Skin of body (tissue), 2 donors: Measurements from ENCODE around the gene LMNTD2. TPM values are rescaled to one million over a fixed set of nuclear protein-coding genes. Genes with fewer than 3 reads are reported as not detected.

Source experiments
- DNase-seq: peaks from one replicate; lab custom pipeline; 2025; lab: John Stamatoyannopoulos, UW
- total RNA-seq: library from RNA; depleted of rRNA; stranded (reverse); fragments of >200 nt; gene quantifications from one replicate; pipeline ENCODE4 v1.2.3, GENCODE V29; 2014

LMNTD2 gene
- total RNA-seq, 1 donor from 2014 or later = 0.69 TPM

DNA sequence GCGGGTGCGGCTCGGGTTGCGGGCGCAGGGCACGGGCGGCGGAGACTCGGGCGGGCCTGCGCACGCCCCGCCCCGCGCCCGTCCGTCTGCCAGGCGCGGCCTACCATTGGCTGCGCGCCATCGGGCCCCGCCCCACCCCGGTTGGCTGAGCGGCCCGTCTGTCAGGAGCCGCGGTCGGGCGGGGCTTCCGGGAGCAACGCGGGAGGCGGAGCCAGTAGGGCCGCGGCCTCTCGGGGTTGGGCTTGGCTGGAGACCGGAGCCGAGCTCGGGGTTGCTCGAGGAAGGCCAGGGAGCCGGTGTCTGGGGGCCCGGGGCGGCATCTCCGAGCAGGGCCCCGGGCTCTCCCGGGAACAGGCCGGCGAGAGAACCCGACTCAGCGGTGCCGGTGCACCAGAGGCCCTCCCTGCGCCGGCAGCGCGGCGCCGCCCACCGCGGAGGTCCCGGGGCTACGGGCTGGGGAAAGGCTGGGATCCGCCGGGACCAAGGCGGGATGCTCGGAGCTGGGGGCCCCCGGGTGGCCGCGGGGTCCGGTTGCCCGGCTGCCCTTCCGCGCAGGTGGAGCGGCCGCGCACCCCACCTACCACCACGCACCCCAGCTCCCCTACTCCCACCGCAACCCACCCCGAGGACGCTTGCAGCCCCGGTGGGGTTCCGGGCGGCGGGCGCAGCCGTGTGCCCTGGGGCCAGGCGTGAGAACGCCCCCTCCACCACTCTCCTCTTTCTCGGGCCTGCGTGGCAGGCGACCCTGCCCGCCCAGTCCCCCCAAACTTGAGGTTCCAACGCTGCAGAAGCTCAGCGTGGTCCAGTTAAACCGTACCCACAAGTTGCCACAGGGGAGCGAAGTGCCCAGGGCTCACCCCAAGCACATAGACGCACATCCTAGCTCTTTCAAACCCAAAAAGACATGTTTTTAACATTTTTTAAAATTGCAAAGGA is 24.8 kb downstream of the LMNTD2 start, which contains the start of gene HRAS:
Gene HRAS (minus strand): TSS at position 58 of the 936 bp plus-strand sequence.
- DNase-seq = peak; percentile 92

DNA sequence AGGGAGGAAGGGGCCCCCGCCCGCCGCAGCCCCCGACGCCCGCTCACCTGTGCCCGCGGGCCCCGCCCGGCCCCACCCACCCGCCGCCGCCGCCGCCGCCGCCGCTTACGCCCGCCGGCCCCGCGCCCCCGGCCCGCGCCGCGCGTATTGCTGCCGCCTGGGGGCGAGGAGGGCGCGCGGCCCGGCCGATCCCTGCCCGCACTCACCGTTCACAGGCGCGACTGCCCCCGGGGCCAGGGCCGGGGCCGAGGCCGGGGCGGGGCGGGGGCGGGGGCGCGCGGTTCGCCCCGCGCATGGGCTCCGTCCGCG is 25.4 kb downstream of the LMNTD2 start:
- no peak for DNase-seq

DNA sequence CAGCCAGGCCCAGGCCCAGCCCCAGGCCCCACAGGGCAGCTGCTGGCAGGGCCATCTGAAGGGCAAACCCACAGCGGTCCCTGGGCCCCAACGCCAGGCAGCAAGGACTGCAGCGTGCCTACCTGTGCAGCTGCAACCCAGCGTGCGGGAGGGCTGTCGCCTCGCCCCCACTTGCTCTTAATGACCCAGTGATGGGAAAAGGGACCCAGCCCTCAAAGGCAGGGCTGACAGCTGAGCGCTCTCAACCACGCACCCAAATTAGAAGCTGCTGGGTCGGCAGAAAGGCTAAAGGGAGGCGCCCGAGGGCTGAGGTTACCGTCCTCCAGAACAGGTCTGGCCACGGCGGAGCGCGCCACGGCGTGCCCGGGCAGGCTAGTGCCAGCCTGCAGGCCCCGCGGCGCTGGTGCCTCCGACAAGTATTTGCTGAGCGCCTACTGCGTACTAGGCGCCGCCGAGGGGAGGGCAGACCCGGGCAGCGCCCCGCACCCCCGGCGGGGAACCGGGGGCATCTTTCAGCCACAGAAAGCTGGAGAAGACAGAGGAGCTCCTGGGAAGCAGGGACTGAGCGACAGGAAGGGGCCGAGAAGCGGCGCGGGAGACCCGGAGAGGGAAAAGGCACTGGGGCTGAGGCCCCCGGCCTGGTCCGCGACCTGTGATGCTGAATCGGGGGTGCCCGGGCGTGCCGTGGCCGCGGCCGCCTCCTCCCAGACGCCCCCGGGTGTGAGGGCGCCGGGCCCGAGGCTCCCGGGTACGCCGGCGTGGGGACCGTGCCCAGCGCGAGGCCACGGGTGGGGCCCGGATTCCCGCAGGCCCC is 25.9 kb downstream of the LMNTD2 start:
- no peak for DNase-seq

DNA sequence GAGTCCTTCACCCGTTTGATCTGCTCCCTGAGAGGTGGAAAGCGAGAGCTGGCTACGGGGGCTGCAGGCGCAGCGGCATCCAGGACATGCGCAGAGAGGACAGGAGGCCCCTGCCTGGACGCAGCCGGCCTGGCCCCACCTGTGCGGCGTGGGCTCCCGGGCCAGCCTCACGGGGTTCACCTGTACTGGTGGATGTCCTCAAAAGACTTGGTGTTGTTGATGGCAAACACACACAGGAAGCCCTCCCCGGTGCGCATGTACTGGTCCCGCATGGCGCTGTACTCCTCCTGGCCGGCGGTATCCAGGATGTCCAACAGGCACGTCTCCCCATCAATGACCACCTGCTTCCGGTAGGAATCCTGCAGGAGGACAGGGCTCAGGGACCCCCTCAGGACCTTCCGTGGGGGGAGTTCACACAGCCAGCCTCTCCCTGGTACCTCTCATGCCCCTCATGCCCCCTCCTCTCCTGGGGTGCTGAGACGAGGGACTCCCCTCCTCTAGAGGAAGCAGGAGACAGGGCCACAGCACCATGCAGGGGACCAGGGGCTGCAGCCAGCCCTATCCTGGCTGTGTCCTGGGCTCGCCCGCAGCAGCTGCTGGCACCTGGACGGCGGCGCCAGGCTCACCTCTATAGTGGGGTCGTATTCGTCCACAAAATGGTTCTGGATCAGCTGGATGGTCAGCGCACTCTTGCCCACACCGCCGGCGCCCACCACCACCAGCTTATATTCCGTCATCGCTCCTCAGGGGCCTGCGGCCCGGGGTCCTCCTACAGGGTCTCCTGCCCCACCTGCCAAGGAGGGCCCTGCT is 26.7 kb downstream of the LMNTD2 start:
- no peak for DNase-seq

DNA sequence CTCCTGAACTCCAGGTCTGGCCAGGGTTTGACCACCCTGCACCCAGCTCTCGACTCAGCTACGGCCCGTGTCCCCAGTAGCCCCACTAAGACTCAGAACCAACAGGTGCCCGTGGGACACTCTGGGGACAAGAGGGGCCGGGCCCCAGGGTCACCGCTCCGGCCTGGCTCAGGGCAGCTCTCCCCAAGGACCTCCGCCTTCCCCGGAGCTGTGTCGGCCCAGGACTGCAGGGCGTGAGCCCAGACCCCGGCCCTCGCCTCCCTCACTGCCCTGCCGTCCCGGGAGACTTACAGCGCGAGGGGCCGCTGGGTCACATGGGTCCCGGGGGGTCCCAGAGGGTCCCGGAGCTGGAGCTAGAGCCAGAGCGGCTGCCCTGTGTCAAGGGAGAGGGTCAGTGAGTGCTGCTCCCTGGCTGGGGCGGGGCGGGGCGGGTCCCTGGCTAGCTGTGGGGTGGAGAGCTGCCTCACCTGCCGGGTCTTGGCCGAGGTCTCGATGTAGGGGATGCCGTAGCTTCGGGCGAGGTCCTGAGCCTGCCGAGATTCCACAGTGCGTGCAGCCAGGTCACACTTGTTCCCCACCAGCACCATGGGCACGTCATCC is 27.5 kb downstream of the LMNTD2 start:
- no peak for DNase-seq

DNA sequence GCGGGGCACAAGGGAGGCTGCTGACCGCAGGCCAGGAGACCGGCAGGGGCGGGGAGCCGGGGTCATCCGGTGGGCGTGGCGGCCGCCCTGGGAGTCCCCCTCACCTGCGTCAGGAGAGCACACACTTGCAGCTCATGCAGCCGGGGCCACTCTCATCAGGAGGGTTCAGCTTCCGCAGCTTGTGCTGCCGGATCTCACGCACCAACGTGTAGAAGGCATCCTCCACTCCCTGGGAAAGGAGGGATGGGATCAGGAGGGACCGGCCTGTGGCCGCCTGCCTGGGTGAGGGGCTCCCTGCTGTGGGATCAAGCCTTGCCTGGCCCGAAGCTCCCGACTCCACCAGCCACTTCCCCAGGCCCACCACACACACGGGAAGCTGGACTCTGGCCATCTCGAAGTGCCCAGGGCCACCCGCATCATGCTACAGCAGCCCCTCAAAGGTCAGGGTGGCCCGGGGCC is 28.0 kb downstream of the LMNTD2 start:
- DNase-seq = no peak

DNA sequence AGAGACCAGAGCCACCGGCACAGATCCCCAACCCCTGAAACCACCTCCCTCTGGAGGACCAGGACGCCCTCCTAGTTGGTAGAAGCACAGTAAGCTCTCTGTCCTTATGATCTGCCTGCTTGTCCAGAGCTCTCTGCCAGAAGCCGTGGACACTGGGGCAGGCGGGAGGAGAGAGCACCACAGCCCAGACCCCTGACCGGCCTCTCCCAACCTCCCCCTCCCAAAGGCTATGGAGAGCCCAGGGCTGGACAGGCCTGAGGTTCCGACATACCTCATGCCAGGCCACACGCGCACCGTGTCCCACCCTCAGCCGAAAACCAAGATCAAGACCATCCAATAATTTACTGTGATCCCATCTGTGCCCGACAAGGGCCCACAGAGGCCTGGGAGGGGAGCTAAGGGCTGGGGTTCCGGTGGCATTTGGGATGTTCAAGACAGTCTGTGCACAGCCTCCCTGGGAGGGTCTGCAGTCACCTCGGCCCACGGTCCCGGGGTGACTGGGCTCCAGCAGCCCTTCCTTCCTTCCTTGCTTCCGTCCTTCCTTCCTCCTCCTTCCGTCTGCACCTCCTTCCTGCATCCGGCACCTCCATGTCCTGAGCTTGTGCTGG is 28.5 kb downstream of the LMNTD2 start:
- DNase-seq = no peak

DNA sequence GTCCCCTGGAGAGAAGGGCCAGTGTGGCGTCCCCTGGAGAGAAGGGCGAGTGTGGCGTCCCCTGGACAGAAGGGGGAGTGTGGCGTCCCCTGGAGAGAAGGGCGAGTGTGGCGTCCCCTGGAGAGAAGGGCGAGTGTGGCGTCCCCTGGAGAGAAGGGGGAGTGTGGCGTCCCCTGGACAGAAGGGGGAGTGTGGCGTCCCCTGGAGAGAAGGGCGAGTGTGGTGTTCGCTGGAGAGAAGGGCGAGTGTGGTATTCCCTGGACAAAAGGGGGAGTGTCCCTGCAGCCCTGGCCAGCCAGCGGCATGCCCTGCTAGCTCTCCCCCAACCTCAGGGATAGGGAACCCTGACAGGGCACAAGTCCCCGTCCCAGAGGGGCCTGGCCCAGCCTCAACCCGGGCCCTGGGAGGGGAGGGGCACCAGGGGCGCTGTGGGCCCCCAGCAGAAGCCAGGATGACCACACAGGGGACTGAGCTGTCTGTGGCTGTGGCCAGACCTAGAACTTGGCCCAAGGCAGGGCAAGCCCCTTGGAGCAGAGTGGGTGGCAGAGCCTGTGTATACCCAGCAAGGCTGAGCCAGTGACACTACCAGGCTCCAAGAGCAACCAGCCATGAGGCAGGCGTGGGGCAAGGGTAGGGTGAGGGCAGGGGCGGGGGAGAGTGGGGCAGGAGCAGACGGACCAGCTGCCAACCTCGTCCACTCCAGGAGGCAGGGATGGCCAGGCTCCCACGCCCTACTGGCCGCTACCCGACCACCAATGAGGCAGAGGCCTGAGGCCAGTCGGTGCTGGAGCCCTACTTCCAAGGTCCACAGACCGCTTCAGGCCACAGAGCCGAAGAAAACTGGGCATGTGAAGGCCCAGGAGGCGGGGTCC is 29.3 kb downstream of the LMNTD2 start:
- DNase-seq = no peak

DNA sequence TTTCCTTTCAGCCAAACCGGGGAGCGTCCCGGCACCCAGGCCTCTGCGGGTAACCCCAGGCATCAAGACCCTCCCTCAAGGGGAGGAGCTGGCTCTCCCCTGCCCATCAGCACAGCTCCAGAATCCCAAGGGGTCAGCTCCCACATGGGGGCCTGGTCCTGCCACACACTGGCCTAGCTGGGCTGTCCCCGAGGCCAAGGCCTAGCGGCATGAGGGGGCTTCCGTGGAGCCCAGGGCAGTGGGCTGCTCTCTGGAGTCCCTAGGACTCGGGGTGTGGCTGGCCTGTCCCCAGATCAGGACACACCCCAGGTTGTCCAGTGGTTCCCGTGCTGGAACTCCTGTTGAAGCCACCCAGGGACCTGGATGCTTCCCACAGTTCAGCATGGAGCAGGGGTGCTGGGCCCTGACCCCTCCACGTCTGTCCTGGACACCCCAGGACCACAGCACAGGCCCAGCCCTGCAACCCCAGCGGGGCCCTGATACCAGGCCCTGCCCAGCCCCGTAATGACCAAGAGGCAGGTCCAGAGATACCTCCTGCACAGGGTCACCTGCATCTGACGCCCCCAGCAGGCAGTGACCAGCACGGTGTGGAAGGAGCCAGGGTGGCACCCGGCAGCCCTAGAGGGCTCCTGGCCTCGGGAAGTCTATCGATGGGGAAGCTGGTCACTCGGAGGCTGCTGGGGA is 30.7 kb downstream of the LMNTD2 start:
- no peak for DNase-seq

DNA sequence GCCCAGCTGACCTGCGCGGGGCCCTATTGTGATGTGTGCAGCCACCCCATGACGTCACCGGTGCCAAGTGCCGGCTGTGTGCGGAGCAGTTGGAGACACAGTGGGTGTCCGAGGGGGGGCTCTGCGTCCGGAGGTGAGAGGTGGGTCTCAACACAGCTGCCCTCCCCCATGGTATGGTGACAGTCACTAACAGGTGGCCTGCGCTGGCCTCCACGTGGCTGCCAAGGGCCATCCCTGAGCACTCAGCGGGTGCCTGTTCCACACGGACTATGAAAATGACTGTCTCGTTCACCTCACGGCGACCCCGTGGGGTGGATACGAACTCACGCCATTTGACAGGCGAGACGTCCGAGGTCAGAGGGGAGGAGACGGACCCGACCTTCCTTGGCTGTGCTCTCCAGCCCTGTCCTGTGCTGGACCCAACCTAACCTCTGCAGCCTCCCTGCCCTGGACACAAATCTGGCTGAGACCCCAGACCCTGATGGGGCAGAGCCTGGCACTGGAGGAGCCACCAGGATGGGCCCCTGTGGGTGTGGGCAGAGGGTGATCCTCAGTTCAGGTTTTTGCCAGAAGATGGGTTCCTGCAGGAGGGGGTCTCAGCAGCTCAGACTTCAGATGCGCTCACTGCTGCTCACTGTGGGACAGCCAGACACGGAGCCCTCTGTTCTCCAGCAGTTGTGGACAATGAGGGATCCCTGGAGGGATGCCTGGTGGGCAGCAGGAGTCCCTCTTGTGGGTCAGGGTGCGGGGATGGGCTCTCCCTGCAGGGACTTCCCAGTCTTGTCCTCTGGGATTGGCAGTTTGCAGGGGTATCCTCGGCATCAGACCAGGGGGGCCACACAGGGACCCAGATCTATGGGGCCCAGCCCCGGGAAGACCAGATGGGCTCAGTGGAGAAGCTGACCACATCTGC is 31.5 kb downstream of the LMNTD2 start:
- no peak for DNase-seq

DNA sequence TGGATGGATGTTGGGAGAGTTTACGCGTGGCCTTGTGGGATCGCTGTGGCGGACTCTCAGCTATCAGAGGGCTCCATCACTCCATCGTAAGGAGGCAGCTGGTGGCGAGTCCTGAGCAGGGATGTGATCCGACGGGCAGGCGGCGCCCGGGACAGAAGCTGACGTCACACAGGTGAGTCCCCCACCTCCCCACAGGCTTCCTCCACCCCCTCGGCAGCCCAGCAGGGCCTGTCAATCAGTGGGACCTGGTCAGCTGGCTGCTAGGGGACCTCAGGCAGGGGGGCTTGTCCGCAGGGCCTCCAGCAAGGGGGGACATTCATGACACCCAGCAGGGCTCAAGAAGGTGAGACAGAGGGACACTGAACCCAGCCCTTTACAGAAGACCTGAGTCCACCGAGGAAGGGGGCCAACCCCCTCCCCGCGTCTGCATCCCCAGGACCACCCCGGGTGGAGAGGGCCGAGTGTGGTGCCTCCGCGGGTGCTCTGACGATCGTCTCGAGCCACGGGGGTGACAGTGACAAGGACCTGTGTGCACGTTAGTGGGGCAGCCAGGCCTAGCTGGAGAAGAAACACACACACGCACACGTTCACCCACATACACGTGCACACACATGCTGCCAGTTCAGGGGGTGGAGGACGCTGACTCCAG is 32.2 kb downstream of the LMNTD2 start:
- DNase-seq = no peak

DNA sequence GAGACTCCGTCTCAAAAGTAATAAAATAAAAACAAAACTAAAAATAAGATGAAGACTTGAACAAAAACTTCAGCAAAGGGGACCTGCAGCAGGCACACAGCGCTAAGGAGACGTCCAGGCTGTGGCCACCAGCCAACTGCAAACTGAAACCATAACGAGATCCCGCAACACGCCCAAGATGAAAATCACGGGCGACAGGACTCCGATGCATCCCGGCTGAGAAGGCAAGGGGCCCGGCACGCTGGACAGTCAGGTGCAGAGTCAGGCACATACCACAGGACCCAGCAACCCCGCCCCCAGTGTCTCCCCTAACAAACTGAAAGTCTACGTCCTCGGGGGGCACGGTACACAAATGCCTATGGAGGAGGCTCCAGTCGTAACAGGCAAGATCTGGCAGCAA is 34.3 kb downstream of the LMNTD2 start:
- DNase-seq = no peak

DNA sequence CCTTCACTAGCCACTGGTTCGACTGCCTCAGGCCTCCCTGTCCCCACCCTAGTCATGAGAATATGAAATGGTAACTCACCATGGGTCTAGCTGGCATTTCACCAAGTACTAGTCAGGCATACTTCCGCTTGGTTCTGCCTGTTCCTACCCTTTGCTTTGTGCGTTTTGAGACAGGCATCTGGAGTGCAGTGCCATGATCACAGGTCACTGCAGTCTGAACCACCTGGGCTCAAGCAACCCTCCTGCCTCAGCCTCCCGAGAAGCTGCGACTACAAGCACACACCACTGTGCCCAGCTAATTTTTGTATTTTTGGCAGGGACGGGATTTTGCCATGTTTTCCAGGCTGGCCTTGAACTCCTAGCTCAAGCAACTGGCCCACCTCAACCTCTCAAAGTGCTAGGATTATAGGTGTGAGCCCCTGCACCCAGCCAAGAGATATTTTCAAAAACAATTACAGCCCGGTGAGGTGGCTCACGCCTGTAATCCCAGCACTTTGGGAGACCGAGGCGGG is 39.3 kb downstream of the LMNTD2 start:
- DNase-seq = no peak

DNA sequence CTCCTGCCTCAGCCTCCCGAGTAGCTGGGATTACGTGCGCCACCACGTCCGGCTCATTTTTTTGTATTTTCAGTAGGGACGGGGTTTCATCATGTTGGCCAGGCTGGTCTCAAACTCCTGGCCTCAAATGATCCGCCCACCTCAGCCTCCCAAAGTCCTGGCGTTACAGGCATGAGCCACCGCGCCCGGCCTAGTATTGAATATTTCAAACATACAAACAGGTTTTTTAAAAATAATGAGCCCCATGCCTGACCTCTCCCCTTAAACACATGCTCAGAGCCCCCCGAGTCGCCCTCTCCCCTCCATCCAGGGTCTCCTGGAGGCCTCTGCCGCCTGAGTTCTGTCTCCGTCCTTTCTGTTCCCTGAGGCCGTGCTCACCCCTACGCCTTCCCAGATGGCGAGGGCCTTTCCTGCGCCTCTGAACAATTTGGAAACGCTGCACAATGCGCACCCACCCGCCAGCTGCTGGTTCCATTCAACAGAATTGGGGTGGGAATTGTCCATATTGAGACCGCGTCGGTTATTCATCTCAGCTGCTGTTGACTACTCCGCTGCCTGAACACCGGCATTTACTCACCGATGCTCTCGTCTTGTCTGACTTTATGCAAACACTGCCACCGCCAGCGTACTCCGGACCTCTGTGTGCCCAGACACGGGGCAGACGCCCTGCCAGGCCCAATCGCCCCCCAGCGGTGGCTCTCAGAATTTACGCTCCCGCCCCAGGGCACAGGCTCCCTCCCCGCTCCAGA is 39.9 kb downstream of the LMNTD2 start:
- no peak for DNase-seq

DNA sequence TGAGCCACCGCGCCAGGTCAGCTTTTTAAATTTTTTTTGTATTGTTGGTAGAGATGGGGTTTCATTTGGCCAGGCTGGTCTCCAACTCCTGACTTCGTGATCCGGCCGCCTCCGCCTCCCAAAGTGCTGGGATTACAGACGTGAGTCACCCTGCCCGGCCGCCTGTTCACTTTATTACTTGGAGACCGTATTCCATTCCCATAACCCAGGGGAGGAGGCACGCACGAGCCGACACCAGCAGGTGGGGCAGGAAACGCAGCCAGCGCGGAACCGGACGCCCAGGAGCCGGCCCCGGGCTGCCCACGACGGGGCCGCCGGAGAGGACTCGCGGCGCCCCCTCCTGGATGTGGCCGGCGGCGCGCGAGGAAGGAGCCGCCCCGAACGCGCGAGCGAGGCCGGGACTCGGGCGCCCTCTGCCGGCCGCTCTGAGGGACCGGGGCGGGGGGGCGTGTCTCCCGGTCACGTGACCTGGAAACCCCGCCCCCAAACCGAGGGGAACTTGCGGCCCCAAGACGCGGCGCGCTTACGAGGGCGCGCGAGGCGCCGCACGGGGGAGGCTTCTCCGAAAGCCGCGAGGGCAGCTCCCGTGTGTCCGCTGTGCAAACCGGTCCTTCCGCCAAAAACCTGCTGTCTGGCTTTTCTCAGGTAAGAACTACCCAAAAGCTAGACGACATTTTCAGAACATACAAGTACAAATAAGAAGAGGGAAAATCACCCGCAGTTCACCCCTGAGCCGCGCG is 41.9 kb downstream of the LMNTD2 start:
- DNase-seq = no peak
